K562 (cell line): ENCODE results near the gene ZNF493. TPM values are rescaled to one million over a fixed set of nuclear protein-coding genes. Genes with fewer than 3 reads are reported as not detected.

Experiments
- AFF4 ChIP-seq: sonication (generic); formaldehyde crosslinking; IDR thresholded peaks from 2 replicates; pipeline ENCODE4 v1.8.0; 2023; ENCODE audit warnings: mild to moderate bottlenecking, missing genetic modification reagents
- ASH1L ChIP-seq: fragments of 450-650 bp; IDR thresholded peaks from 2 replicates; pipeline ENCODE4 v1.6.1; 2018; ENCODE audit warnings: borderline replicate concordance, mild to moderate bottlenecking, low read depth; ENCODE audit not compliant: partially characterized antibody
- ATF1 ChIP-seq, 2 experiments: fragments of 450-650 bp in 1 of 2; IDR thresholded peaks; 2 replicates each; pipeline ENCODE4 v1.6.1; 2016; ENCODE audit warnings: missing compliant biosample characterization in 1 of 2, missing genetic modification characterization in 1 of 2
- ATF7 ChIP-seq: fragments of 450-650 bp; IDR thresholded peaks from 2 replicates; pipeline ENCODE4 v1.7.1; 2014; ENCODE audit warnings: mild to moderate bottlenecking, moderate library complexity
- CBX1 ChIP-seq: sonication (generic); IDR thresholded peaks from 2 replicates; pipeline ENCODE4 v1.6.1; 2016; ENCODE audit warnings: antibody characterized with exemption, low read depth, mild to moderate bottlenecking
- CHD2 ChIP-seq: IDR thresholded peaks from 2 replicates; pipeline ENCODE4 v1.6.1; 2011; ENCODE audit warnings: low read depth, low read length
- CREB3L1 ChIP-seq: fragments of 450-650 bp; IDR thresholded peaks from 2 replicates; pipeline ENCODE4 v1.6.1; 2014; ENCODE audit warnings: low read depth, mild to moderate bottlenecking, moderate library complexity, borderline replicate concordance
- GTF2B ChIP-seq: IDR thresholded peaks from 2 replicates; pipeline ENCODE4 v1.6.1; 2011; ENCODE audit not compliant: insufficient read length; ENCODE audit errors: extremely low read depth
- L3MBTL2 ChIP-seq: fragments of 450-650 bp; IDR thresholded peaks from 2 replicates; pipeline ENCODE4 v1.6.1; 2016; ENCODE audit warnings: mild to moderate bottlenecking, moderate library complexity
- MAFG ChIP-seq: fragments of 450-650 bp; conservative IDR thresholded peaks from 2 replicates; pipeline ENCODE4 v1.6.1; 2016; ENCODE audit warnings: missing genetic modification characterization, missing compliant biosample characterization
- MECOM ChIP-seq: fragments of 250-450 bp; sonication (Bioruptor Pico); IDR thresholded peaks from 2 replicates; pipeline ENCODE4 v1.8.0; 2022; ENCODE audit warnings: inconsistent platforms
- MNT ChIP-seq, 2 experiments: fragments of 450-650 bp; conservative IDR thresholded peaks; 2 replicates each; pipeline ENCODE4 v1.6.1; 2017; ENCODE audit warnings: mild to moderate bottlenecking in 2 of 2, moderate library complexity in 2 of 2
- MTA3 ChIP-seq: fragments of 450-650 bp; formaldehyde crosslinking; IDR thresholded peaks from 2 replicates; pipeline ENCODE4 v1.6.1; 2017; ENCODE audit warnings: mild to moderate bottlenecking, borderline replicate concordance
- MTF1 ChIP-seq: fragments of 250-450 bp; sonication (Bioruptor Pico); IDR thresholded peaks from 2 replicates; pipeline ENCODE4 v1.9.0; 2021; ENCODE audit warnings: moderate library complexity, mild to moderate bottlenecking, inconsistent platforms, borderline replicate concordance
- RBFOX2 ChIP-seq: fragments of 200-400 bp; formaldehyde crosslinking; IDR thresholded peaks from 2 replicates; pipeline ENCODE4 v1.6.1; 2017; ENCODE audit warnings: low read depth, mild to moderate bottlenecking, low read length, moderate library complexity
- RBM34 ChIP-seq: fragments of 200-400 bp; formaldehyde crosslinking; IDR thresholded peaks from 2 replicates; pipeline ENCODE4 v1.6.1; 2018; ENCODE audit warnings: low read length, borderline replicate concordance; ENCODE audit not compliant: insufficient read depth
- SMARCE1 ChIP-seq: fragments of 450-650 bp; IDR thresholded peaks from 2 replicates; pipeline ENCODE4 v1.7.1; 2016; ENCODE audit warnings: mild to moderate bottlenecking
- TAF7 ChIP-seq: fragments of 450-650 bp; IDR thresholded peaks from 2 replicates; pipeline ENCODE4 v1.6.1; 2016; ENCODE audit warnings: missing genetic modification characterization, missing compliant biosample characterization
- TBP ChIP-seq: optimal IDR thresholded peaks from 2 replicates; pipeline ENCODE3; 2011; ENCODE audit warnings: low read depth, low read length, improper control_type of control experiment
- ZNF24 ChIP-seq: fragments of 450-650 bp; IDR thresholded peaks from 2 replicates; pipeline ENCODE4 v1.6.1; 2016
- polyA plus RNA-seq, 8 experiments: library from polyadenylated mRNA; depleted of rRNA in 4 of 8; stranded (reverse) in 5 of 8; unstranded in 3 of 8; fragments of >200 nt; fragmentation: Nextera tagmentation in 2 of 8; fragmentation: Illumina TruSeq in 1 of 8; extraction: Ambion mirVana in 2 of 8; extraction: Trizol in 1 of 8; gene quantifications; 2 replicates each; pipeline versions ENCODE4 v1.2.1 to v1.2.3, GENCODE V29; 2011 to 2014; ENCODE audit warnings: inconsistent platforms in 1 of 8, missing spikeins in 1 of 8
- total RNA-seq, 7 experiments: library from RNA; depleted of rRNA in 6 of 7; stranded (reverse); fragments of >200 nt in 6 of 7; fragmentation: Illumina TruSeq in 2 of 7; extraction: Trizol in 2 of 7; gene quantifications; 2 replicates each; pipeline versions ENCODE4 v1.2.1 to v1.2.3, GENCODE V29; 2011 to 2021; ENCODE audit warnings: low replicate concordance in 1 of 7

The ZNF493 gene
- total and polyA plus RNA-seq, 9 of the 15 experiments (the other 6 are each of a cell fraction or from before 2014, with no cell fraction given), result 5.0 to 18.6 (median 12.2) TPM

GRCh38 chr19:21396893-21397572, at the start of gene ZNF493 (continued):
- TF ChIP-seq GTF2B (no peak), RBM34 (no peak), L3MBTL2 (0 out of 2 replicates have a peak, but pooled peaks have one; percentile 53), MECOM (CRISPR knock-in tag) (no peak), AFF4 (CRISPR knock-in tag) (0 out of 2 replicates have a peak, but pooled peaks have one; percentile 59), MNT (conservative IDR thresholded peaks at IDR 0.05) (peak in 1 of 2 experiments; percentile 58; a peak in 2 of 4 replicates), MTF1 (CRISPR knock-in tag) (no peak), SMARCE1 (0 out of 2 replicates have a peak, but pooled peaks have one; percentile 24), MTA3 (peak; percentile 70; the same call in 1 of the 2 replicates), CREB3L1 (0 out of 2 replicates have a peak, but pooled peaks have one; percentile 26), ATF1 (CRISPR knock-in tag; IDR thresholded peaks at IDR 0.05) (no peak), ATF1 (tag; IDR thresholded peaks at IDR 0.05) (peak; percentile 75), TBP (peak; percentile 83), ATF7 (peak; percentile 61), CBX1 (peak; percentile 82), TAF7 (peak; percentile 52; the same call in 1 of the 2 replicates), ZNF24 (no peak), RBFOX2 (peak; percentile 77), ASH1L (peak; percentile 88), MAFG (no peak), CHD2 (peak; percentile 71)
